GM21447 (cell line): ENCODE measurements around the gene METTL16.
"Not testable (repeated sequence)": the region's sequence is repeated elsewhere in the genome, so short reads cannot be mapped to it uniquely, and the experiment has no call there.

Experiments
- ATAC-seq: cut with Tn5 transposase; IDR thresholded peaks from one replicate; pipeline ENCODE4 v1.9.1; 2021; ENCODE audit not compliant: unreplicated experiment

The METTL16 gene

GRCh38 chr17:2453325-2453724 lies 58.4 kb downstream of the METTL16 start:
- no peak for ATAC-seq

DNA sequence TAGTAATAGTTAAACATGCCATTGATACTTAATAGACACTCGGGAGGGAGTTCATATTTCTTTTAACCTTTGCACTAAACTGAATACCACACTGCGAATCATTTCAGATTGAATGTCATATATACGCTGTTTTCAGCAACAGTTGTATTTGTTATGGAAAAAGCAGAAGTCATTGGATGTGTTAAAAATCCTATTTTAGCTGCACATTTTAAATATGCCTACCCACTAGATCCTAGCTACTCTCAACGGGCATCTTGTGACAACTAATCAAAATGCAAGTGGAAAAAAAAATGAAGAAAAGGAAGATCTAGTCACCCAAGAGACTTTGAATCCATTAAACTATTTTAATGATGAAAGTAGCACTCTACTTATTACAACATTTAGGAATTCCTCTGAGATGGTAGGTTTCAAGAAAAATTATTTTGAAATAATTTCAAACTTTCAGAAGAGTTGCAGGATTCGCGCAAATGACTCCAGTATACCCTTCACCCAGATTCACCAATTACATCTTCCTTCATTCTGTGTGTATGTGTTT lies 59.4 kb downstream of the METTL16 start:
- no peak for ATAC-seq

GRCh38 chr17:2450016-2450650 lies 61.6 kb downstream of the METTL16 start:
- ATAC-seq: no peak

DNA sequence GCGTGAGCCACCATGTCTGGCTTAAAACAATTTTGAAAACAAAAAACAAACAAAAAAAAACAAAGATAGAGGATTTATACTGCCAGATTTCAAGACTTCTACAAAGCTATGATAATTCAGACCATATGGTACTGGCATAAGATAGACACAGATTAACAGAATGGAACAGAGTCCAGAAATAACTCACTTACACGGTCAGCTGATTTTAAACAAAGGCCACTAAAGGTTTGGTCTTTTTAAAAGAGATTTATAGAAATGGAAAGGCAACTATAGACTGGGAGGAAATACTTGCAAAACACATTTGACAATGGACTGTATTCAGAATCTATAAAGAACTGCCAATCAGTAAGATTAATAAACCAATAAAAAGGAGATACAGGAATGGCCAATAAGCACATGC lies 62.2 kb downstream of the METTL16 start:
- ATAC-seq: no peak

- not testable (repeated sequence) for ATAC-seq
These were observed 64.2 kb downstream of the METTL16 start for GRCh38 chr17:2447479-2447878.

DNA sequence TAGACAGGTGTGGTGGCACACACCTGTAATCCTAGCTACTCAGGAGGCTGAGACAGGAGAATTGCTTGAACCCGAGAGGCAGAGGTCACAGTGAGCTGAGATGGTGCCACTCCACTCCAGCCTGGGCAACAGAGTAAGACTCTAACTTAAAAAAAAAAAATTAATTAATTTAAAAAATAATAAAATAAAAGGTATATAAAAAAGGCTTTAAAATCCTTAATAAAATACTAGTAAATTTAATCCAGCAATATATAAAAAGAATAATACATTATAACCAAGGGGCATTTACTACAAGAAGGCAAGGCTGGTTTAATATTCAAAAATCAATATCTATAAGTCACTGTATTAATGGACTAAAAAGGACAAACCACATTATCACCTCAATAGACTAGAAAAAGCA lies 66.0 kb downstream of the METTL16 start:
- no peak for ATAC-seq

DNA sequence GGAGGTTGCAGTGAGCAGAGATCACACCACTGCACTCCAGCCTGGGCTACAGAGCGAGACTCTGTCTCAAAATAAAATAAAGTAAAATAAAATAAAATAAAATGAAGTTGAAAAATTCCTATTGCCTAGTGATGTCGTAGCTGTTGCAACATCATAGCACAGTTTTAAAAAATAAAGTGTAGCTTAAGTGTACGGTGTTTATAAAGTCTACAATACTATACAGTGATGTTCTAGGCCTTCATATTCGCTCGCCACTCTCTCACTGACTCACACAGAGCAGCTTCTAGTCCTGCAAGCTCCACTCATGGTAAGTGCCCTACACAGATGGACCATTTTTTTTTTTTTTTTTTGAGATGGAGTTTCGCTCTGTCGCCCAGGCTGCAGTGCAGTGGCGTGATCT lies 67.3 kb downstream of the METTL16 start:
- no peak for ATAC-seq

DNA sequence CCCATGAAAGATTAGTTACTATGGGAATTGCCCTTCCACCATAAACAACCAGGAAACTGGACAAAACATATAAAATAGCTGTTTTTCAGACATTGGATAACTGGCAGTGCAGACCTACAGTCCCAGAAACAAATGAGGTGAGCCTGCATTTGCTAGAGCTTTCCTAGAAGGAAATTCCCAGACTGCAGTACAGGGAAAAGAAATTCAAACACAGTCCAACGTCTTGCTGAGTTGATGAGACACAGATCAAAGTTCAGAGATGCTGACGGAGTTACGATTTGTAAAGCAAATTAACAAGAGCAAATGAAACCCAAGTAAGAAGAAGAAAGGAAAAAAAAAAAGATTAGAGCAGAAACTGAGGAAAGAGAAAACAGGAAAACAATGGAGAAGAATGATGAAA lies 69.5 kb downstream of the METTL16 start:
- ATAC-seq: no peak

DNA sequence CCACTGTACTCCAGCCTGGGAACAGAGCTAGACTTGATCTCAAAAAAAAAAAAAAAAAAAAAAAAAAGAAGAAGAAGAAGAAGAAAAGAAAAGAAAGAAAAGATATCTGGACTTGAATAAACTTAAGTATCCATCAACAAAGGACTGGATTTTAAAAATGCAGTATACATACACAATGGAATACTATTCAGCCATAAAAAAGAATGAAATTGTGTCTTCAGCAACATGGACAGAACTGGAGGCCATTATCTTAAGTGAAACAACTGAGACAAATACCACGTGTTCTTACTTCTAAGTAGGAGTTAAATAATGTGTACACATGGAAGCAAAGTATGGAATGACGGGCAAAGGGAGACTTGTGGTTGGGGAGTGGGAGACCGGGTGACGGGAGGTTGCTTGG lies 70.8 kb downstream of the METTL16 start:
- no peak for ATAC-seq

DNA sequence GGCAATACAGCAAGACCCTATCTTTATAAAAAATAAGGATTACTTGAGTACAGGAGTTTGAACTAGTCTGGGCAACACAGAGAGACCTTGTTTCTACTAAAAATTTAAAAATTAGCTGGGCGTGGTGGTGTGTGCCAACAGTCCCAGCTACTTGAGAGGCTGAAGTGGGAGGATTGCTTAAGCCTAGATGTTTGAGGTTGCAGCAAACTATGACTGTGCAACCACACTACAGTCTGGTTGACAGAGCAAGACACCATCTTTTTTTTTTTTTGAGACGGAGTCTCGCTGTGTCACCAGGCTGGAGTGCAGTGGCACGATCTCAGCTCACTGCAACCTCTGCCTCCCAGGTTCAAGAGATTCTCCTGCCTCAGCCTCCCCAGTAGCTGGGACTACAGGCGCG lies 71.7 kb downstream of the METTL16 start:
- not testable (repeated sequence) for ATAC-seq

GRCh38 chr17:2438823-2439222 lies 72.9 kb downstream of the METTL16 start:
- no peak for ATAC-seq

- ATAC-seq: no peak
These were observed 75.3 kb downstream of the METTL16 start for GRCh38 chr17:2436316-2436905.

- ATAC-seq: no peak
These were observed 75.8 kb downstream of the METTL16 start for GRCh38 chr17:2435862-2436261.

GRCh38 chr17:2435181-2435741 lies 76.4 kb downstream of the METTL16 start:
- ATAC-seq: no peak

- ATAC-seq: no peak
These were observed 78.0 kb downstream of the METTL16 start for GRCh38 chr17:2433696-2434095.

GRCh38 chr17:2427910-2428309 lies 83.8 kb downstream of the METTL16 start:
- ATAC-seq: no peak

DNA sequence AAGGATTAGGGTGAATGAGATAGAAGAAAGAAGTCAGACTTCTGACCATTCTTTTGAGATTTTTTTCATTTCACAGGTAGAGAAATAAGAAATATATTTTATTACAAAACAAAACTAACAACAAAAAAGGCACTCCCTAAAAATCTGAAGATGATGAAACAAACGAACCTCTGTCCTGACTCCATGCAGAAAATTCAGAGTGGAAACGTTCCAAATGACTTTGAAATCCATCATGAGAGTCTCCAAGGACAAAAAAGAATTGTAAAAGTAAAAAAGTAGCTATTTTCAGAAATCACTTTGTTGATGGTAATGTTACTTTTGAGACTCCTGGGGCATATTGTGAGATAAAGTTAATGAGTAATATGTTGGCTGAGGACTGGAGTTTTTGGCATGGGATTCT lies 84.5 kb downstream of the METTL16 start:
- ATAC-seq: no peak

DNA sequence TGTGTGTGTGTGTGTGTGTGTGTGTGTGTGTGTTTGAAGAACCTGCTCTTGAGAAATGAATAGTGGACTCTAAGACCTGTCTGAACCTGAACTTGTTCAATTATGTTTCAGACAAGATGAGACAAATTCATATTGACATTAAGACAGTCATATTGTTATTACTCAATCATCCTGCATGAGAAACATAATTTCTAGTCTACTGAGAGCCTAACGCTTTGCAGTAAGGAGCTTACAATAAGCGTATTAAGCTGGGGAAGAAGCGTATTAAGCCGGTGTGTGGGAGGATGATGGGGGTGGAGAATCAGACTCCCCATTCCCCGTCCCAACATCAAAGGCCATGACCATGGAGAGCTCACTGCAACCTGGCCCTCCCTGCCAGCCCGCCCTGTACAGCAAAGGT lies 88.4 kb downstream of the METTL16 start:
- ATAC-seq: no peak

DNA sequence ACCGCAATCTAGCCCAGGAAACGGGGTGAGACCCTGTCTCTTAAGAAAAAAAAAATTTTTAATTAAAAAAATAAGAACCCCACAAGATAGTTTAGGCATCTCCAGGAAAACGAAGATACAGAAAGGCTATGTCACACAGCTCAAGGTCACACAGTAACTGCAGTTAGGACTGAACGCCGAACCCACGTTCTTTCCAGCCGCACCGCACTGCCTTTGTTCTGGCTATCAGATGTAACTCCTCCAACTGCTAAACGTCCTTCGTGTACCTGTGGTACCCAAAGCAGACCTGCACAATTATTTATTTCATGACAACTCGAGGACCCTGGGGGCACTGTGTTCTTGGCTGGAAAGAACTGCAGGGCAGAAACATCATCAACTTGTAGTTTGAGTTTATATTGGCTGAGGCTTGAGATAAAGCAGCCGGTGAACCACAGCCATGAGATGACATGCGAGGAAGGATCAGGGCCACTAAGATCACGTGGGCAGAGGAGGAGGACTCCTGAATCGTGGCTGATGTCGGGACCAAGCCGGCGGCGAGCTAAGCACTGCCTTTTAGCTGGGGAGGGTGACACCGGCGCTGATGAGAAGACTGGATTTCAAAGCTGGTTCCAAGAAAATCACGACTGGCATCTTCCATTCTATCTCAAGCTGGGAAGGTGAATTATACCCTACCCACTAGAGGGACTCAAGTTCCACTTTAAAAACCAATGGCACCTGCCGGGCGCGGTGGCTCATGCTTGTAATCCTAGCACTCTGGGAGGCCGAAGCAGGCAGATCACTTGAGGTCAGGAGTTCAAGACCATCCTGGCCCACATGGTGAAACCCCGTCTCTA lies 90.2 kb downstream of the METTL16 start:
- ATAC-seq: no peak

DNA sequence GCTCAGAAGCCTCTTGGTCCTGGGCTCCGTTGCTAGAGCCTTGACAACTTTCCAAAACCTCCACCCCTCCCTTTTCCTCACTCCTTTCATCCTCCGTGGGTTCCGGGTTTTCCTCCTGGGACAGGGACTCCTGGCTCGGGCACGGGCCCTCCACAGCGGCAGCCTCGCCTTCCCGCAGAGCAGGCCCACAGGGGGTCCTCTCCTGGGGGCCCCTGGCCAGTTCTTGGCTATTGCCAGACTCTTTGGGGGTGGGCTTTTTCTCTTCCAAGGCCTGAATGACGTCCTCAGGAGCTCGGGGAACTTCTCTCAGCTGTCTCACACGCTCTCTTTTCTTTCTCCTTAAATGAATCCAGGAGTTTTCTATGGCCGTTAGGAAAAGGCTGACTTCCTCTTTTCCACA lies 91.5 kb downstream of the METTL16 start:
- ATAC-seq: no peak

DNA sequence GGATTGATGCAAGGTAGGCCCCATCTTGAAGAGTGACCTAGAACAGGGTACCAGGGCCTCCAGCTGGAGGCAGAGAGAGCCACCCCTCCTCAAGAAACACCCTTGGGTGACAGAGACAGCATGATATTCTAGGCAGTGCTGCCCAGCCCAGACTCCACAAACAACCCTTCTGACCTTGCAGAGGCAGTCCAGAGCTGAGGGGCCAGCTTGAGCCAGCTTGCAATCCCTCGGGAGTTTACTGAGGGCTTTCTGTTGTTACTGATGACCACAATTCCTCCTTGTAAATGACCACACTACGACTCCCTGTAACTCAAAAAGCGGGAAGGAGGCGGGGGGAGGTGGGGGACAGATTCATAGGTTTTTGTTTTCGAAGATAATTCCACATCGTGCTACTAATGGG lies 92.2 kb downstream of the METTL16 start:
- ATAC-seq: no peak

GRCh38 chr17:2418572-2418971 lies 93.1 kb downstream of the METTL16 start:
- ATAC-seq: no peak
